ENCODE measurements around the gene PRR33. TPM values are rescaled to one million over a fixed set of nuclear protein-coding genes. Genes with fewer than 3 reads are reported as not detected.

The PRR33 gene
- total RNA-seq, 1 donor from 2014 or later: 0.75 TPM

DNA sequence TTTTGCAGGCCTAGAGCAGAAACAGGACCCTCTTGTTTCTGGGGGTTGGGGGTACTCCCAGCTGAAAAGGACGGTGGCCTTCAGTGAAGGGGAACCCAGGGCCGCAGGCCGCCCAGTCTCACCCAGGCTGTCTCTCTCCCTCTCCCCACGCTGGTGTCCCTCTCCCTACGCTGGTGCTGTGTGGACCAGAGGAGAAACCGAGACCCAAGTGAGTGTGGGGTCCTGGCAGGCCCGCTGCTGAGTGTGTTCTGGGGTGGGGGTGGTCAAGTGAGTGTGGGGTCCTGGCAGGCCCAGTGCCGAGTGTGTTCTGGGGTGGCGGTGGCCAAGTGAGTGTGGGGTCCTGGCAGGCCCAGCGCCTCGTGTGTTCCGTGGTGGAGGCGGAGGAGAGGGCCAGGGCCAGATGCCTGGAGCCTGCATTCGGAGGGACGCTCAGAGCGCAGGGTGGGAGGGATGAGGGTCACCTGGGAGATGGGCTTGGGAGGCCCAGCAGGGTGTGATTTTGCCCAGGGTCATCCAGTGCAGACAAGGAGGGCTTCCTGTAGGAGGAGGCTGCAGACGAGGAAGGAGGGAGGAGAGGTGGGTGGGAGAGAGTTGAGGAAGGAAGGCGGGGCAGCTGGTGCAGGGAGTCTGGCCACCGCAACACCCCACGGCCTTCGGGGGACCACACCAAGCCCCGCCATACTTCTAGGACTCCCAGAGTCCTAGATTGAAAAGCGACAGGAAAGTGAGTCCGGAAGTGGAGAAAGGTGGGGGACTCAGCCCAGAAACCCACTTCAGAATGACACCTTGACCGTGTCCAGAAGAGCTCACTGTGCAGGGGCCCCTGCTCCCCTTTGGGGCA is 38.1 kb upstream of the PRR33 start:
- intact Hi-C loops (cut with DNase I): no loop called here
- peak; percentile 59 for DNase-seq (ENCODE audit: low spot score)

DNA sequence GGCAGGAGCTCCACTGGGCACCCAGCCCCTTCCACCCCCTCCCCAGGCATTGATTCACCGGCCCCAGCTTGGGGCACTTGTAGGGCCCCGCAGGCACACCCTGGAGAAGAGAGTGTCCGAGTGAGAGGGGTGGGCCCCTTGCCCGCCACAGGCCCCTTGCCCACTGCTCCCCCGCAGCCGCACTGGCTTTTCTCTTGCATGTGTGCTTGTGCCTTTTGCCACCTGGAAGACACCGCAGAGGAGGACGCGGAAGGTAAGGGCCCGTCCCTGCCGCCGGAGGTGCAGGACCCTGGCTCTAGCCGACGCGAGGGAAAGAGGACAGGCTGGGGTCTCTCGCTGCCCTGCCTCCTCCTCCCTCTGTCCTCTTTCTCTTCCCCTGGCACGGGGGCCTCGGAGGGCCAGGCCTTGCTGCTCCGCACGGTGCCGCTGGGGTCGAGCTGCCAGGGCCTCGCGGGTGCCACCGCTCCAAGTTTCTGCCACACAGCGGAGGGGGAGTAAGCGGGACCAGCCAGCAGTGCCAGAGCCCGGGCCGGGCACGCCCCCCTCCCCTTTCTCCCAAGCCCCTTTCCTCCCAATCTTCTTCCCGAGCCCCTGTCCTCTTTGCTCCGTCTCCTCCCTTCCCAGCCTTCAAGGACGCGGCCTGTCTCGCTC is 37.3 kb upstream of the PRR33 start:
- DNase-seq (ENCODE audit: low spot score): no peak
- intact Hi-C loops (cut with DNase I): no loop called here

- intact Hi-C loops (cut with DNase I): no loop called here
- DNase-seq (ENCODE audit: low spot score): no peak
Observed at GRCh38 chr11:1928470-1928890, 36.8 kb upstream of the PRR33 start.

DNA sequence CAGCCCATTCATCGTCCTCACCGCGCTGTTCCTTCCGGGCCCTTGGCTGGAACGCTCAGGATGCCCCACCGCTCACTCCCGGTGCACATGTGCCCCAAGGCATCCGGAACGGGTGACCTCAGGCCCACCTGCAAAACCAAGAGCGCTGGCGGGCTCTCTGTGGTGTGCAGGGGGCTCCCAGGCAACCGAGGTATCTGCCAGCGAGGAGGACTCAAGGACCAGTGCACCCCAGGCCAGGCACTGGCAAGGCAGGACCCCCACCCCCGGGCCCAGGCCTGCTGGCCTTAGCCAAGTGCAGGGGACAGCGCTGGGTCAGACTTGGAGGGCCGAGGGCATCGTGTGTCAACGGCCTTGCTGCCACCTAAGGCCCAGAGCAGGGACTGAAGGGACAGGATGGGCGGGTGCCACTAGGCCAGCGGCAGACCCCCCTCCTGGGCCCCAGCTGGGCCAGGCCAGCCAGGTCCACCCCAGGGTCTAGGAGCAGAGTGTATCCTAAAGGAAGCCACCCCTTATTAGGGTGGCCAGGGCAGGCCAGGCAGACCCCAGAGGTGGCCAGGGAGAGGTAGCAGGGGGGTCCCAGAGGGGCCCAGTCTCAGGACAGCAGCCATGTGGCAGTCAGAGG is 36.3 kb upstream of the PRR33 start:
- DNase-seq (ENCODE audit: low spot score): peak; percentile 74
- intact Hi-C loops (cut with DNase I): no loop called here

GRCh38 chr11:1927026-1927847 is 35.5 kb upstream of the PRR33 start:
- intact Hi-C loops (cut with DNase I): no loop called here
- peak; percentile 73 for DNase-seq (ENCODE audit: low spot score)

- intact Hi-C loops (cut with DNase I): no loop called here
- peak; percentile 77 for DNase-seq (ENCODE audit: low spot score)
Observed at GRCh38 chr11:1926156-1927025, 34.7 kb upstream of the PRR33 start.

GRCh38 chr11:1925373-1926155 is 33.9 kb upstream of the PRR33 start:
- no peak for DNase-seq (ENCODE audit: low spot score)
- intact Hi-C loops (cut with DNase I): no loop called here

DNA sequence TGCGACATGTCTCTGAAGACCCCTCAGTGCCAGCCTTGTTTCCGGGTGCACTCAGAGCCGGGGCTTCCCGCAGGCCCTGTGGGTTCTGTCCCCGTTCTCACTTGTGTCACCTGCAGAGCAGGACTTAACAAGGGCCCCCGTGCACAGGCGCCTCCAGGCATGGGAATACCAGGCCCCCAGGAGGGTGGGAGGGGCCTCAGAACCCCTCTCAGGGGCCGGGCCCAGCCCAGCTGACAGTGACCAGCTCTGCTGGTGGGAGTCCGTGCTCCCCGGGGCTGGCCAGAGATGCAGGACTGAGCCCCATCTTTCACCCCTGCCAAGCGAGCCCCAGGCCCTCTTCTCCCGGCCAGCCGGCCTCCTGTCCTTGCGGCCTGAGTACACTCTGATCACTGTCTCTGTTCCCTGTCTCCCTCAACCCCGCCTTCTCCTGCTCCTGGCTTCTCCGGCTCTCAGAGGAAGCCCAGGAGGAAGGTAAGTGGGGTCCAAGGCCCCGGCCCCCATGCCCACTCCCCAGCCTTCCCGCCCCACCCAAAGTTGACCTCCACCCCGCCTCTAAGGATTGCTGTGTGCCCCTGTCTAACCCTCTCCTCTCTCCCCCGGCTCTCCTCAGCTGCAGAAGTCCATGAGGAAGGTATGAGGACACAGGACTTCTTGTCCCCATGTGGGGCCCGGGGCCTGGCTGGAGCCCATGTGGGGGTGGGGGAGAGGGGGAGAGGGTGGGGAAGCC is 33.1 kb upstream of the PRR33 start:
- peak; percentile 47 for DNase-seq (ENCODE audit: low spot score)
- intact Hi-C loops (cut with DNase I): no loop called here

GRCh38 chr11:1924181-1924580 is 32.5 kb upstream of the PRR33 start:
- intact Hi-C loops (cut with DNase I): no loop called here
- no peak for DNase-seq (ENCODE audit: low spot score)

DNA sequence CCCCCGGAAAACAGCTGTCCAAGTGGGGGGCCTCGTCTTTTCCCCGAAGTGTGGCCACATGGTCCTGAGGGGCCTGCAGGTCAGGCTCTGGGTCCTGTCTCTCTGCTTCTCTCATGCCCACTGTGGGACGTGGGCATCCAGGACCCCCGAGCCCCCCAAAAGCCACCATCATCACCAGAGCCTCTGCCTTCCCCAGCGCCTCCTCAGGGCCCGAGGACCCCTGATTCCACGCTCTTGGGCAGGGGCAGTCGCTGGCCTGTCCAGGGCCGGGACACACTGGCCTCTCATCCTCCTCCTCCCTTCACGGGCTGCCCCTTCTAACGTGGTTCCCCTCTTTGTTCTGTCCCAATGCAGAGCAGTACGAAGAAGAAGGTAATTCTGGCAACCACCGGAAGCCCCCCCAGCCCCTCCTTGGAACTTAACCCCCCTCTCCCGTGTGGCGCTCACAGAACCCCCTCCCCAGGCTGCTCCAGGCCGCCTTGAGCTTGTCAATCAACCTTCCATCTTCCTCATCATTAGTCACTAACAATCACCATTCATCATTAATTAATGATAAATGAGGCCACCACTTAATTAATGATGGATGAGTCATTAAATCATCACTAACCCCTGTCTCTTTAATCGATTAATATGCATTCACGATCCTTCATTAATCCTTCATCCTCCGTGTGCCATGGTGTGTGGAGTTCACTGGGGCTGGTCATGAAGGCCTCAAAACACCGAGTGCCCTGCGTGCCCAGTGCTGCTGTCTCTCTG is 31.7 kb upstream of the PRR33 start:
- no peak for DNase-seq (ENCODE audit: low spot score)
- intact Hi-C loops (cut with DNase I): no loop called here

- no peak for DNase-seq (ENCODE audit: low spot score)
- intact Hi-C loops (cut with DNase I): no loop called here
Observed at GRCh38 chr11:1922481-1923081, 30.9 kb upstream of the PRR33 start.

GRCh38 chr11:1921574-1922141 is 30.0 kb upstream of the PRR33 start:
- DNase-seq (ENCODE audit: low spot score): no peak
- intact Hi-C loops (cut with DNase I): no loop called here

GRCh38 chr11:1920909-1921573 is 29.3 kb upstream of the PRR33 start:
- no peak for DNase-seq (ENCODE audit: low spot score)
- intact Hi-C loops (cut with DNase I): no loop called here

GRCh38 chr11:1920128-1920908 is 28.6 kb upstream of the PRR33 start:
- no peak for DNase-seq (ENCODE audit: low spot score)
- intact Hi-C loops (cut with DNase I): no loop called here
